ENCODE measurements around the gene CDT1. TPM values are rescaled to one million over a fixed set of nuclear protein-coding genes. Genes with fewer than 3 reads are reported as not detected.
A peak's percentile ranks its signal among the peaks of the same experiment; 100 is the strongest.

Gene CDT1
- total RNA-seq, 4 donors from 2014 or later, result 0.92 to 2.0 TPM; not detected in 2

GRCh38 chr16:88855176-88855575, 51.6 kb downstream of the CDT1 start:
- H3K27me3 ChIP-seq, result no peaks in the 10 kb centered on the region
- peak overlapping the region in 1 of 4 donors; percentile 89 for H3K27ac ChIP-seq
- ATAC-seq, result no peak
- H3K4me1 ChIP-seq, result peaks cover 0 to 56% (median 19%) of the 10 kb centered on the region in 3 donors
- H3K9me3 ChIP-seq, result no peaks in the 10 kb centered on the region
- H3K36me3 ChIP-seq, result peaks cover 0 to 42% of the 10 kb centered on the region in 2 donors
- H3K4me3 ChIP-seq, result no peak overlapping the region
- TF ChIP-seq POLR2AphosphoS5 (IDR thresholded peaks at IDR 0.05) (no peak), POLR2A (IDR thresholded peaks at IDR 0.05) (no peak)
- 78 to 80% methylated on average over 4 to 8 of the region's 8 CpGs for WGBS, 2 donors (ENCODE audit: low coverage in 1 of 2)

DNA sequence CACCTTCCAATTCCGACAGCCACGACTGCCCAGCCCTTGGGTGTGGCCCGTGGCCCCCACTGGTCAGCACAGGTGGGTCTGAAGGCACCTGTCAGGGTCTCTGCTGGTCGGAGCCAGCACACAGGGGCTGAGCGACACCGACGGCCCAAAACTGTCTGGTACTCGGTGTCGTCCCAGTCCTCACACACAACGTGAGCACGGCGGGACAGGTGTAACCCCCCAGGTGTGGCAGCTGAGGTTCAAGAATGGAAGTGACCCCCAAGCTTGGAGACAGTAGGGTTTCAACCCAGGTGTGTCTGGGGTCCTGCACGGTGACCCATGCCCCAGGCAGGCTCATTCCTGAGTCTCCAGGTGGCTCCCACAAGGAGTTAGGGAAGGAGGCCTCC, 52.1 kb downstream of the CDT1 start:
- Histone ChIP-seq H3K36me3 (peaks cover 0 to 42% of the 10 kb centered on the region in 2 donors), H3K4me3 (peak overlapping the region; percentile 80 to 98)

GRCh38 chr16:88856122-88856827, 52.7 kb downstream of the CDT1 start:
- TF ChIP-seq, protein P1, sequence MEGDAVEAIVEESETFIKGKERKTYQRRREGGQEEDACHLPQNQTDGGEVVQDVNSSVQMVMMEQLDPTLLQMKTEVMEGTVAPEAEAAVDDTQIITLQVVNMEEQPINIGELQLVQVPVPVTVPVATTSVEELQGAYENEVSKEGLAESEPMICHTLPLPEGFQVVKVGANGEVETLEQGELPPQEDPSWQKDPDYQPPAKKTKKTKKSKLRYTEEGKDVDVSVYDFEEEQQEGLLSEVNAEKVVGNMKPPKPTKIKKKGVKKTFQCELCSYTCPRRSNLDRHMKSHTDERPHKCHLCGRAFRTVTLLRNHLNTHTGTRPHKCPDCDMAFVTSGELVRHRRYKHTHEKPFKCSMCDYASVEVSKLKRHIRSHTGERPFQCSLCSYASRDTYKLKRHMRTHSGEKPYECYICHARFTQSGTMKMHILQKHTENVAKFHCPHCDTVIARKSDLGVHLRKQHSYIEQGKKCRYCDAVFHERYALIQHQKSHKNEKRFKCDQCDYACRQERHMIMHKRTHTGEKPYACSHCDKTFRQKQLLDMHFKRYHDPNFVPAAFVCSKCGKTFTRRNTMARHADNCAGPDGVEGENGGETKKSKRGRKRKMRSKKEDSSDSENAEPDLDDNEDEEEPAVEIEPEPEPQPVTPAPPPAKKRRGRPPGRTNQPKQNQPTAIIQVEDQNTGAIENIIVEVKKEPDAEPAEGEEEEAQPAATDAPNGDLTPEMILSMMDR (IDR thresholded peaks at IDR 0.05), result no peak
- TF ChIP-seq POLR2AphosphoS5 (IDR thresholded peaks at IDR 0.05) (no peak), POLR2A (IDR thresholded peaks at IDR 0.05) (no peak), EP300 (IDR thresholded peaks at IDR 0.05) (no peak)
- Histone ChIP-seq H3K36me3 (peaks cover 0 to 42% of the 10 kb centered on the region in 2 donors), H3K27me3 (no peaks in the 10 kb centered on the region), H3K4me3 (peak overlapping the region; percentile 80 to 98), H3K4me1 (peaks cover 0 to 56% (median 19%) of the 10 kb centered on the region in 3 donors), H3K9me3 (no peaks in the 10 kb centered on the region), H3K27ac (peak overlapping the region in 3 of 4 donors; percentile 72 to 89 (median 89))
- no peak for ATAC-seq
- no CpG with 5 or more reads among the region's 53 CpGs for WGBS, 2 donors (ENCODE audit: low coverage in 1 of 2)

More for the DNA sequence above, 52.1 kb downstream of the CDT1 start:
- WGBS, 2 donors (ENCODE audit: low coverage in 1 of 2), result 67 to 81% methylated on average over 3 of the region's 13 CpGs
- TF ChIP-seq POLR2A (IDR thresholded peaks at IDR 0.05), result no peak
- TF ChIP-seq POLR2AphosphoS5 (IDR thresholded peaks at IDR 0.05), result no peak
- no peaks in the 10 kb centered on the region for H3K9me3 ChIP-seq
- H3K27me3 ChIP-seq, result no peaks in the 10 kb centered on the region
- peak overlapping the region in 3 of 4 donors; percentile 72 to 89 (median 89) for H3K27ac ChIP-seq
- H3K4me1 ChIP-seq, result peaks cover 0 to 56% (median 19%) of the 10 kb centered on the region in 3 donors
- ATAC-seq, result no peak

DNA sequence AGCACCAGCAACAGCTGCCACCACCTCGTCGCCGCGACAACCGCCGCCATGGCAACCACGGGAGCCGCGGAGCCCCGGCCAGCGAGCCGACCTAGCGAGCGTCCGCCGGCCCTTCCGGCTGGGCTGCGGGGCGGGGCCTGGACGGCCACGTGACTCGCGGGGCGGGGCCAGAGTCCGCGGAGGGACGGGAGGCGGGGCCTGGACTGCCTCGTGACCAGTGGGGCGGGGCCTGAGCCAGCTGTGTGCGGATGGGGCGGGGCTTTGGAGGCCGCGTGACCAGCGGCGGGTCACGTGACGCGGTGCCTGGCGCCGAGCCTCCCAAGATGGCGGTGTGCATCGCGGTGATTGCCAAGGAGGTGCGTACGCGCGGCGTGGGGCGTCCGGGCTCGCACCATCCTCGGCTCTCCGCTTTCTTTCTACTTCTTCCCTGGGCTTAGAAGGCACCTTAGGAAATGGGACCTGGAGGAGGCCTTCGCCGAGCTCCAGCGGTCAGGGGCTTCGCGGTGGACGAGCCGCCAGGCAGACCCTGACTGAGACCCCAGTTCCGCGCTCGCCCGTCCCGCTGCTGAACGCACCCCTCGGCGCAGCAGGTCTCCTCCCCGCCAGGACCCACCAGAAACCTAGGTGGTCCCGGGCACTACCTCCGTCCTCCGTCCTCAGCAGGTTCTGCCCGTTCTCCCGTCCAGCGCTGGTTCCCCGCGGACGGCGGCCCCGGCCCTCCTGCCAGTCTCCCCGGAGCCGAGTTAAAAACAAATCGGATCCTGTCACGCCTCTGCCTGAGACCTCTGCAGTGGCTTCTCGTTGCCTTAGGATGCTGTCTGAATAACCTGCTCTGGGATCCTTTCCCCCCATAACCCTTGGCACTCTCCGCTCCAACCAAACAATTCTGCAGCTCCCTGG, 53.5 kb downstream of the CDT1 start, which contains the start of the genes GALNS and TRAPPC2L:
Gene GALNS (minus strand): TSS at position 120 of the 900 bp plus-strand sequence. CDS start 70 bp downstream, at position 50.
Gene TRAPPC2L (plus strand): TSS at position 300 of the 900 bp plus-strand sequence. CDS start 24 bp downstream, at position 324.
- WGBS, 2 donors (ENCODE audit: low coverage in 1 of 2), result 0 to 1% methylated on average over 2 to 20 of the region's 87 CpGs
- Histone ChIP-seq H3K4me3 (peak within 1 kb of the TSS; percentile 80 to 98), H3K27ac (peak within 1 kb of the TSS; percentile 56 to 89 (median 80)), H3K27me3 (no peaks in the 10 kb centered on the region), H3K36me3 (peaks cover 0 to 42% of the 10 kb centered on the region in 2 donors), H3K4me1 (peaks cover 0 to 56% (median 19%) of the 10 kb centered on the region in 3 donors), H3K9me3 (no peaks in the 10 kb centered on the region)
- TF ChIP-seq POLR2AphosphoS5 (IDR thresholded peaks at IDR 0.05) (peak; percentile 91), POLR2A (IDR thresholded peaks at IDR 0.05) (peak; percentile 76 to 86), EP300 (IDR thresholded peaks at IDR 0.05) (no peak)
- TF ChIP-seq, protein P1 (IDR thresholded peaks at IDR 0.05), result no peak
- peak; percentile 90 for ATAC-seq

GRCh38 chr16:88857728-88858339, 54.2 kb downstream of the CDT1 start:
- TF ChIP-seq, protein P1 (IDR thresholded peaks at IDR 0.05), result peak in 3 of 4 experiments; percentile 47 to 75 (median 66)
- no peak for TF ChIP-seq POLR2AphosphoS5 (IDR thresholded peaks at IDR 0.05)
- WGBS, 2 donors (ENCODE audit: low coverage in 1 of 2), result 17 to 22% methylated on average over 3 to 10 of the region's 12 CpGs
- Histone ChIP-seq H3K4me1 (peaks cover 0 to 56% (median 19%) of the 10 kb centered on the region in 3 donors), H3K4me3 (peak overlapping the region; percentile 80 to 98), H3K9me3 (no peaks in the 10 kb centered on the region), H3K36me3 (peaks cover 0 to 49% of the 10 kb centered on the region in 2 donors), H3K27ac (peak overlapping the region in 3 of 4 donors; percentile 72 to 89 (median 89)), H3K27me3 (no peaks in the 10 kb centered on the region)
- peak; percentile 52 for ATAC-seq

Other genes starting within 250 kb of the CDT1 start
- 10 to 100 TPM; 15.8 to 40.6 (median 23.3) TPM for gene ZC3H18, start 233.4 kb upstream of the CDT1 start, total RNA-seq
- not detected for gene IL17C, start 165.2 kb upstream of the CDT1 start, total RNA-seq
- gene CYBA, start 152.7 kb upstream of the CDT1 start, total RNA-seq, result 100 to 1,000 TPM in 1 of 4 donors, 10 to 100 TPM in 3; 19.9 to 135 (median 79.1) TPM
- 10 to 100 TPM; 21.3 to 30.3 (median 26.6) TPM for gene MVD, start 140.7 kb upstream of the CDT1 start, total RNA-seq
- gene SNAI3, start 117.3 kb upstream of the CDT1 start, total RNA-seq, result 1 to 10 TPM in 2 of 4 donors, under 1 TPM in 1, not detected in 1; 0.39 to 1.7 (median 1.1) TPM
- 10 to 100 TPM; 19.5 to 27.8 (median 22.3) TPM for gene RNF166, start 97.4 kb upstream of the CDT1 start, total RNA-seq
- gene CTU2, start 97.3 kb upstream of the CDT1 start, total RNA-seq, result 10 to 100 TPM in 2 of 4 donors, 1 to 10 TPM in 2; 6.0 to 19.9 (median 10.7) TPM
- 100 to 1,000 TPM; 105 to 248 (median 172) TPM for gene PIEZO1, start 18.6 kb upstream of the CDT1 start, total RNA-seq
- gene APRT, start 8.1 kb downstream of the CDT1 start, total RNA-seq, result 100 to 1,000 TPM in 2 of 4 donors, 10 to 100 TPM in 2; 64.9 to 103 (median 92.9) TPM
- 10 to 100 TPM in 3 of 4 donors, 1 to 10 TPM in 1; 4.2 to 29.4 (median 15.6) TPM for gene GALNS, start 53.2 kb downstream of the CDT1 start, total RNA-seq
- 10 to 100 TPM; 18.7 to 40.0 (median 21.5) TPM for gene TRAPPC2L, start 53.3 kb downstream of the CDT1 start, total RNA-seq
- gene PABPN1L, start 62.9 kb downstream of the CDT1 start, total RNA-seq, result under 1 TPM in 1 of 4 donors, not detected in 3; 0.54 TPM
- 1 to 10 TPM; 1.4 to 5.8 (median 1.5) TPM for gene CBFA2T3, start 173.4 kb downstream of the CDT1 start, total RNA-seq